GM06990 (cell line): Measurements from ENCODE around the gene PRDX1.
"Not testable (repeated sequence)": the region's sequence is repeated elsewhere in the genome, so short reads cannot be mapped to it uniquely, and the experiment has no call there.

Experiments
- DNase-seq: peaks from one replicate; pipeline ENCODE4 v3.0.0-alpha.2; 2011; ENCODE audit not compliant: insufficient read length; ENCODE audit errors: extremely low read depth
- H3K27me3 ChIP-seq: replicated peaks from 2 replicates; pipeline ENCODE4 v1.6.0; 2011; ENCODE audit warnings: low read length; ENCODE audit not compliant: control insufficient read depth, insufficient read depth
- H3K36me3 ChIP-seq: 2 replicates; pipeline ENCODE4 v1.5.1; 2011; ENCODE audit warnings: low read length; ENCODE audit not compliant: control insufficient read depth, insufficient read depth
- H3K4me3 ChIP-seq: replicated peaks from 2 replicates; pipeline ENCODE4 v1.5.1; 2011; ENCODE audit warnings: low read depth, mild to moderate bottlenecking, control low read depth, low read length
- CTCF ChIP-seq: IDR thresholded peaks from 2 replicates; pipeline ENCODE4 v1.5.1; 2011; ENCODE audit warnings: low read length, control low read depth, mild to moderate bottlenecking, inconsistent platforms; ENCODE audit not compliant: insufficient read depth, poor library complexity, severe bottlenecking

PRDX1 gene

GRCh38 chr1:45518910-45519309, 2.8 kb downstream of the PRDX1 start:
- Histone ChIP-seq H3K27me3 (no peaks in the 10 kb centered on the region), H3K36me3 (peaks cover 26% of the 10 kb centered on the region), H3K4me3 (peak overlapping the region; percentile 72)
- TF ChIP-seq CTCF: no peak
- DNase-seq: no peak

- not testable (repeated sequence) for H3K4me3 ChIP-seq, DNase-seq, H3K27me3 ChIP-seq
- H3K36me3 ChIP-seq: peaks cover 26% of the 10 kb centered on the region
Observed at GRCh38 chr1:45518366-45518765, 3.3 kb downstream of the PRDX1 start.

- Histone ChIP-seq H3K27me3 (no peaks in the 10 kb centered on the region), H3K4me3 (no peak overlapping the region), H3K36me3 (peaks cover 29% of the 10 kb centered on the region)
- no peak for TF ChIP-seq CTCF
- no peak for DNase-seq
Observed at GRCh38 chr1:45516465-45516864, 5.2 kb downstream of the PRDX1 start.

GRCh38 chr1:45516036-45516435, 5.6 kb downstream of the PRDX1 start:
- no peak for TF ChIP-seq CTCF
- peaks cover 31% of the 10 kb centered on the region for H3K36me3 ChIP-seq
- DNase-seq: no peak
- H3K4me3 ChIP-seq: no peak overlapping the region
- H3K27me3 ChIP-seq: no peaks in the 10 kb centered on the region

- not testable (repeated sequence) for DNase-seq, H3K4me3 ChIP-seq, H3K27me3 ChIP-seq
- H3K36me3 ChIP-seq: peaks cover 39% of the 10 kb centered on the region
Observed at GRCh38 chr1:45513532-45514260, 8.0 kb downstream of the PRDX1 start.

GRCh38 chr1:45512641-45513054, 9.0 kb downstream of the PRDX1 start:
- peak; percentile 75 for TF ChIP-seq CTCF
- Histone ChIP-seq H3K27me3 (no peaks in the 10 kb centered on the region), H3K36me3 (peaks cover 41% of the 10 kb centered on the region), H3K4me3 (no peak overlapping the region)
- DNase-seq: no peak
